GM12878 (cell line): ENCODE results near the gene CYB561A3. TPM values are rescaled to one million over a fixed set of nuclear protein-coding genes. Genes with fewer than 3 reads are reported as not detected.

ENCODE experiments used
- ATAC-seq: fragments of 200-7000 bp; cut with Tn5 transposase; 3 replicates; pipeline ENCODE4 v1.9.1; 2020; ENCODE audit warnings: mild to moderate bottlenecking, moderate library complexity
- BruUV-seq: library from RNA; stranded (reverse); fragments of 400-500 nt; replicated peaks from 2 replicates; lab custom pipeline; 2021; lab: Mats Ljungman, UMichigan
- CTCF ChIA-PET: fragments of 300-600 bp; sonication (Branson Sonifier 250); formaldehyde crosslinking; extraction: SDS; loops from one replicate; lab custom pipeline; 2021; ENCODE audit warnings: inconsistent platforms; lab: Yijun Ruan, JAX
- POLR2A ChIA-PET: fragments of 350-600 bp; formaldehyde crosslinking; extraction: SDS; loops from one replicate; lab custom pipeline; 2021; ENCODE audit warnings: inconsistent platforms; lab: Charles Lee
- RAD21 ChIA-PET: fragments of 300-600 bp; sonication (Branson Sonifier 250); formaldehyde crosslinking; loops from one replicate; lab custom pipeline; 2023; ENCODE audit warnings: antibody characterized with exemption; ENCODE audit not compliant: unreplicated experiment; lab: Charles Lee
- SMC1A ChIA-PET: fragments of 300-600 bp; sonication (Branson Sonifier 250); formaldehyde crosslinking; loops from one replicate; lab custom pipeline; 2023; ENCODE audit not compliant: unreplicated experiment, uncharacterized antibody; lab: Charles Lee
- DNase-seq: peaks from one replicate; pipeline ENCODE4 v3.0.0-alpha.2; 2011; ENCODE audit warnings: low read depth, low spot score
- FAIRE-seq: peaks from 3 replicates; lab custom pipeline; 2011; peaks lifted over from hg19 to GRCh38; lab: Jason Lieb, UNC
- H2AFZ ChIP-seq: 2 replicates; pipeline ENCODE4 v1.6.0; 2011; ENCODE audit warnings: low read depth, low read length, control low read depth; ENCODE audit not compliant: control insufficient read depth
- H3K27ac ChIP-seq: 2 replicates; pipeline ENCODE4 v1.5.1; 2011; ENCODE audit warnings: control low read depth; ENCODE audit not compliant: control insufficient read depth, insufficient read depth
- H3K27me3 ChIP-seq, 2 experiments: replicated peaks in 1 of 2; 2 replicates each; pipeline versions ENCODE4 v1.6.0 to v1.6.1; 2011; ENCODE audit warnings: low read length in 1 of 2; ENCODE audit not compliant: control insufficient read depth in 2 of 2, insufficient read depth in 2 of 2
- H3K36me3 ChIP-seq, 2 experiments: 2 replicates each; pipeline ENCODE4 v1.5.1; 2011; ENCODE audit warnings: low read length in 1 of 2; ENCODE audit not compliant: control insufficient read depth in 2 of 2, insufficient read depth in 2 of 2
- H3K4me1 ChIP-seq: 2 replicates; pipeline ENCODE4 v1.6.1; 2011; ENCODE audit warnings: mild to moderate bottlenecking, low read length, moderate library complexity, mixed read lengths; ENCODE audit not compliant: control insufficient read depth, insufficient read depth
- H3K4me2 ChIP-seq: 2 replicates; pipeline ENCODE4 v1.6.0; 2011; ENCODE audit warnings: control low read depth; ENCODE audit not compliant: control insufficient read depth, insufficient read depth
- H3K4me3 ChIP-seq: fragments of 200-600 bp; sonication (generic); 2 replicates; pipeline ENCODE4 v1.5.1; 2016
- H3K79me2 ChIP-seq: 2 replicates; pipeline ENCODE4 v1.6.0; 2011; ENCODE audit warnings: low read length; ENCODE audit not compliant: control insufficient read depth, insufficient read depth
- H3K9ac ChIP-seq: 2 replicates; pipeline ENCODE4 v1.8.0; 2011; ENCODE audit warnings: low read length, control low read depth, mixed read lengths; ENCODE audit not compliant: control insufficient read depth, insufficient read depth
- H3K9me3 ChIP-seq: replicated peaks from 3 replicates; pipeline ENCODE4 v1.5.1; 2011; ENCODE audit warnings: mild to moderate bottlenecking, low read length; ENCODE audit not compliant: control insufficient read depth, insufficient read depth
- H4K20me1 ChIP-seq: 2 replicates; pipeline ENCODE4 v1.6.0; 2011; ENCODE audit not compliant: control insufficient read depth, insufficient read depth
- CBFB ChIP-seq: IDR thresholded peaks from 2 replicates; pipeline ENCODE4 v1.6.1; 2016; ENCODE audit warnings: antibody characterized with exemption, low read depth
- CEBPB ChIP-seq, 2 experiments: fragments of 150-350 bp in 1 of 2; IDR thresholded peaks; 2 replicates each; pipeline ENCODE4 v1.6.1; 2012 to 2014; ENCODE audit warnings: low read depth in 2 of 2, low read length in 2 of 2, borderline replicate concordance in 1 of 2, inconsistent platforms in 1 of 2
- DPF2 ChIP-seq: fragments of 450-650 bp; IDR thresholded peaks from 2 replicates; pipeline ENCODE4 v1.6.1; 2017; ENCODE audit warnings: mild to moderate bottlenecking
- EP300 ChIP-seq, 2 experiments: fragments of 150-350 bp in 1 of 2; IDR thresholded peaks; 2 replicates each; pipeline ENCODE4 v1.6.1; 2011 to 2012; ENCODE audit warnings: low read depth in 2 of 2, low read length in 2 of 2, borderline replicate concordance in 1 of 2, improper control_type of control experiment in 1 of 2, inconsistent platforms in 1 of 2; ENCODE audit not compliant: control insufficient read depth in 1 of 2
- KLF5 ChIP-seq: fragments of 450-650 bp; IDR thresholded peaks from 2 replicates; pipeline ENCODE4 v1.6.1; 2014; ENCODE audit warnings: mild to moderate bottlenecking; ENCODE audit not compliant: partially characterized antibody
- POU2F2 ChIP-seq: IDR thresholded peaks from 3 replicates; pipeline ENCODE4 v1.6.1; 2011; ENCODE audit warnings: low read depth, mild to moderate bottlenecking, low read length, borderline replicate concordance
- SMARCA5 ChIP-seq: fragments of 450-650 bp; IDR thresholded peaks from 2 replicates; pipeline ENCODE4 v1.6.1; 2017; ENCODE audit warnings: mild to moderate bottlenecking
- STAT3 ChIP-seq: IDR thresholded peaks from 2 replicates; pipeline ENCODE4 v1.6.1; 2011; ENCODE audit warnings: low read depth, low read length, improper control_type of control experiment
- TCF7 ChIP-seq: IDR thresholded peaks from 2 replicates; pipeline ENCODE4 v1.6.1; 2014; ENCODE audit warnings: antibody characterized with exemption, borderline replicate concordance
- WRNIP1 ChIP-seq: IDR thresholded peaks from 2 replicates; pipeline ENCODE4 v1.6.1; 2011; ENCODE audit warnings: low read depth, low read length, improper control_type of control experiment, borderline replicate concordance
- WGBS: methylation state at CpG from one replicate; pipeline ENCODE4 v1.1.6; 2016; ENCODE audit warnings: low lambda C conversion rate; ENCODE audit not compliant: insufficient replicate concordance, insufficient coverage; ENCODE audit errors: missing lambda C conversion rate; 5-methylcytosine and 5-hydroxymethylcytosine counted together
- in situ Hi-C: fragments of 300-500 bp; cut with MboI; formaldehyde crosslinking; loops from 9 replicates; pipeline ENCODE4 v1.14.3; 2018; ENCODE audit warnings: mixed read lengths
- intact Hi-C: fragments of 100-400 bp; cut with micrococcal nuclease; formaldehyde crosslinking; loops from one replicate; pipeline ENCODE4 v1.14.2; 2022; ENCODE audit not compliant: unreplicated experiment
- polyA plus RNA-seq, 11 experiments: library from polyadenylated mRNA; depleted of rRNA in 4 of 11; unstranded in 6 of 11; stranded (reverse) in 5 of 11; fragments of >200 nt; fragmentation: Nextera tagmentation in 4 of 11; fragmentation: Illumina TruSeq in 1 of 11; extraction: Ambion mirVana in 4 of 11; extraction: Trizol in 1 of 11; gene quantifications; 1 replicate in 1 of 11; 2 replicates in 10 of 11; pipeline versions ENCODE4 v1.2.1 to v1.2.3, GENCODE V29; 2011 to 2016; ENCODE audit warnings: inconsistent platforms in 2 of 11, missing spikeins in 2 of 11, low read depth in 1 of 11
- total RNA-seq, 4 experiments: library from RNA; depleted of rRNA in 3 of 4; stranded (reverse); fragments of >200 nt in 3 of 4; fragmentation: Illumina TruSeq in 1 of 4; extraction: Trizol in 1 of 4; gene quantifications; 2 replicates each; pipeline versions ENCODE4 v1.2.1 to v1.2.3, GENCODE V29; 2013 to 2021
- TF ChIP-seq, protein P1 (sequence below): fragments of 450-650 bp; IDR thresholded peaks from 2 replicates; pipeline ENCODE4 v1.6.1; 2017; ENCODE audit warnings: mild to moderate bottlenecking, low read depth, inconsistent platforms; ENCODE audit not compliant: poor library complexity, severe bottlenecking

Gene CYB561A3
- total and polyA plus RNA-seq, 10 of the 15 experiments (the other 5 are each of a cell fraction or from before 2014, with no cell fraction given) = 40.1 to 169 (median 74.4) TPM

- 95% methylated on average over 9 of the region's 9 CpGs for WGBS
- Histone ChIP-seq H3K27ac (no peak overlapping the region), H3K36me3 (peaks cover 9 to 38% of the 10 kb centered on the region in 2 experiments), H2AFZ (no peak overlapping the region), H3K4me2 (no peak overlapping the region)
- BruUV-seq = no TSS peak
- FAIRE-seq = no peak
- ChIA-PET SMC1A (interaction anchor here (1.3 to 2.9 kb wide), 5 partner anchors 8 to 57 kb away, joined by 3 to 15 read pairs (median 9); no protein-coding TSS in a partner anchor), CTCF (interaction anchor here (1.9 to 2.6 kb wide), 3 partner anchors 8 to 64 kb away, joined by 9 to 25 read pairs (median 12); partner anchors contain the start of gene TMEM216)
- ATAC-seq = no peak
- in situ Hi-C loops = no loop called here
- TF ChIP-seq TCF7 = no peak
- TF ChIP-seq, all 136 proteins: peak for 0
- RAD21 ChIA-PET = interaction anchor here (1.2 to 2.3 kb wide), 3 partner anchors 8 to 65 kb away, joined by 3 to 13 read pairs (median 4); no protein-coding TSS in a partner anchor
- no peak overlapping the region for H3K4me3 ChIP-seq
- peaks cover 5% of the 10 kb centered on the region; the same call in 1 of the 2 replicates for H3K4me1 ChIP-seq
- H3K9ac ChIP-seq = no peak overlapping the region
- POLR2A ChIA-PET = no interaction called here
- H3K27me3 ChIP-seq = no peaks in the 10 kb centered on the region
- no peaks in the 10 kb centered on the region; the same call in 1 of the 2 replicates for H4K20me1 ChIP-seq
- H3K79me2 ChIP-seq = peaks cover 60% of the 10 kb centered on the region
- DNase-seq = no peak
- H3K9me3 ChIP-seq = no peaks in the 10 kb centered on the region
- intact Hi-C loops = no loop called here
Observed at GRCh38 chr11:61328351-61328750, 33.3 kb downstream of the CYB561A3 start.

DNA sequence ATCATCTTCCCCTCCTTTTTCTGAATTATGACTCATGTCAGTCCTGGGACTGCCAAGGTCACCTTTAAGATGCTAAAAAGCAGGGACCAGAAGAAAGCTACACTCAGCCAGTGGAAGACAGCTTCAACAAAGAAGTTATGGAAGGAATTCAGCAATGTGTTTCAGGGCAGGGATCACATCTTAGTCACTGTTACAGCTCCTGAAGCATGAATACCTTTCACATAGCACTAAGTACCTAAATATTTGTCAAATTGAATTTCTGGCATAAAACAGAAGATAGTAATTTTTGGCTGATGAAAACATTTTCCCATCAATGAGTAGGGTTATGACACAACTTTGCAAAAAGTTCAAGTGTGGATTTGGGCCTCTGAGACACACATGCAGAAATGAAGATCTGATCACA, 34.0 kb downstream of the CYB561A3 start:
- in situ Hi-C loops (no loop called here), intact Hi-C loops (no loop called here)
- peaks cover 10 to 45% of the 10 kb centered on the region in 2 experiments for H3K36me3 ChIP-seq
- no TSS peak for BruUV-seq
- DNase-seq = no peak
- no peak for ATAC-seq
- no peaks in the 10 kb centered on the region for H3K27me3 ChIP-seq
- H3K4me3 ChIP-seq = no peak overlapping the region
- H3K79me2 ChIP-seq = peaks cover 53% of the 10 kb centered on the region
- FAIRE-seq = no peak
- peaks cover 5% of the 10 kb centered on the region; the same call in 1 of the 2 replicates for H3K4me1 ChIP-seq
- no peak overlapping the region for H3K27ac ChIP-seq
- RAD21 ChIA-PET = interaction anchor here (0.8 to 2.3 kb wide), 5 partner anchors 9 to 74 kb away, joined by 3 to 13 read pairs (median 3); partner anchors contain the start of gene CYB561A3
- H4K20me1 ChIP-seq = no peaks in the 10 kb centered on the region; the same call in 1 of the 2 replicates
- SMC1A ChIA-PET = interaction anchor here (1.0 to 2.9 kb wide), 7 partner anchors 9 to 66 kb away, joined by 3 to 15 read pairs (median 5); no protein-coding TSS in a partner anchor
- no peak overlapping the region for H3K9ac ChIP-seq
- CTCF ChIA-PET = interaction anchor here (0.7 to 2.6 kb wide), 5 partner anchors 9 to 394 kb away, joined by 3 to 25 read pairs (median 9); partner anchors contain the start of gene TMEM216
- H3K9me3 ChIP-seq = no peaks in the 10 kb centered on the region
- H3K4me2 ChIP-seq = peak overlapping the region; percentile 54; the same call in 1 of the 2 replicates
- H2AFZ ChIP-seq = no peak overlapping the region
- POLR2A ChIA-PET = interaction anchor here (0.8 kb wide), 1 partner anchor 26 kb away, joined by 4 read pairs; no protein-coding TSS in a partner anchor
- TF ChIP-seq KLF5 = no peak
- TF ChIP-seq SMARCA5 = no peak
- no peak for TF ChIP-seq POU2F2
- TF ChIP-seq STAT3 = no peak
- TF ChIP-seq DPF2 = no peak
- TF ChIP-seq EP300 (IDR thresholded peaks at IDR 0.05; ENCODE audit: borderline replicate concordance in 1 of 2, control insufficient read depth in 1 of 2, low read depth in 2 of 2, low read length in 2 of 2) = no peak
- TF ChIP-seq, protein P1, sequence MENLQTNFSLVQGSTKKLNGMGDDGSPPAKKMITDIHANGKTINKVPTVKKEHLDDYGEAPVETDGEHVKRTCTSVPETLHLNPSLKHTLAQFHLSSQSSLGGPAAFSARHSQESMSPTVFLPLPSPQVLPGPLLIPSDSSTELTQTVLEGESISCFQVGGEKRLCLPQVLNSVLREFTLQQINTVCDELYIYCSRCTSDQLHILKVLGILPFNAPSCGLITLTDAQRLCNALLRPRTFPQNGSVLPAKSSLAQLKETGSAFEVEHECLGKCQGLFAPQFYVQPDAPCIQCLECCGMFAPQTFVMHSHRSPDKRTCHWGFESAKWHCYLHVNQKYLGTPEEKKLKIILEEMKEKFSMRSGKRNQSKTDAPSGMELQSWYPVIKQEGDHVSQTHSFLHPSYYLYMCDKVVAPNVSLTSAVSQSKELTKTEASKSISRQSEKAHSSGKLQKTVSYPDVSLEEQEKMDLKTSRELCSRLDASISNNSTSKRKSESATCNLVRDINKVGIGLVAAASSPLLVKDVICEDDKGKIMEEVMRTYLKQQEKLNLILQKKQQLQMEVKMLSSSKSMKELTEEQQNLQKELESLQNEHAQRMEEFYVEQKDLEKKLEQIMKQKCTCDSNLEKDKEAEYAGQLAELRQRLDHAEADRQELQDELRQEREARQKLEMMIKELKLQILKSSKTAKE = no peak
- no peak for TF ChIP-seq WRNIP1
- no peak for TF ChIP-seq CBFB
- no peak for TF ChIP-seq CEBPB (IDR thresholded peaks at IDR 0.05; ENCODE audit: borderline replicate concordance in 1 of 2, low read depth in 2 of 2, low read length in 2 of 2)
